ENCODE measurements around the gene AKAP8.

Gene AKAP8

DNA sequence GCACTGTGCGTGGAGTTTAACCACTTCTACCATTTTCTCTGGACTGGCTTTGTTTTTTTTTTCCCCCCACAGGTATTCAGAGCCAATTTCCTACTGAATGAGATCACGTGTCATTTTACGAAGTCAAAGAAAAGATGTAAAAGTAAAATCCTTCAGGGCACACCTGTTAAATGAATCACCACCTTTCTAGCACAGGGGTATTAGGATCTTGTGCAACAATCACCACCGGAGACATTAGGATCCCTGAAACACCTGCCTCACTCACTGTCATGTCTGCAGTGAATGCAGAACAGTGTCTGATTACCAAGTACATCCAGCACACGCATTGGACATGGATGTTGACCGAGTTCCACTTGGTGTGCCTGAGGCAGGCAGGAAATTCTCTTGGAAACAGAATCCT, 64.5 kb downstream of the AKAP8 start:
- no peak overlapping the region for H3K4me3 ChIP-seq (ENCODE audit: low read depth, low read length)
- in situ Hi-C loops (cut with HindIII; ENCODE audit: low sequenced_read_pairs): no loop called here
- TF ChIP-seq, protein P1, sequence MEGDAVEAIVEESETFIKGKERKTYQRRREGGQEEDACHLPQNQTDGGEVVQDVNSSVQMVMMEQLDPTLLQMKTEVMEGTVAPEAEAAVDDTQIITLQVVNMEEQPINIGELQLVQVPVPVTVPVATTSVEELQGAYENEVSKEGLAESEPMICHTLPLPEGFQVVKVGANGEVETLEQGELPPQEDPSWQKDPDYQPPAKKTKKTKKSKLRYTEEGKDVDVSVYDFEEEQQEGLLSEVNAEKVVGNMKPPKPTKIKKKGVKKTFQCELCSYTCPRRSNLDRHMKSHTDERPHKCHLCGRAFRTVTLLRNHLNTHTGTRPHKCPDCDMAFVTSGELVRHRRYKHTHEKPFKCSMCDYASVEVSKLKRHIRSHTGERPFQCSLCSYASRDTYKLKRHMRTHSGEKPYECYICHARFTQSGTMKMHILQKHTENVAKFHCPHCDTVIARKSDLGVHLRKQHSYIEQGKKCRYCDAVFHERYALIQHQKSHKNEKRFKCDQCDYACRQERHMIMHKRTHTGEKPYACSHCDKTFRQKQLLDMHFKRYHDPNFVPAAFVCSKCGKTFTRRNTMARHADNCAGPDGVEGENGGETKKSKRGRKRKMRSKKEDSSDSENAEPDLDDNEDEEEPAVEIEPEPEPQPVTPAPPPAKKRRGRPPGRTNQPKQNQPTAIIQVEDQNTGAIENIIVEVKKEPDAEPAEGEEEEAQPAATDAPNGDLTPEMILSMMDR (IDR thresholded peaks at IDR 0.05; ENCODE audit: low read depth, low read length): no peak
- no peak for DNase-seq (ENCODE audit: low read depth, low spot score)

DNA sequence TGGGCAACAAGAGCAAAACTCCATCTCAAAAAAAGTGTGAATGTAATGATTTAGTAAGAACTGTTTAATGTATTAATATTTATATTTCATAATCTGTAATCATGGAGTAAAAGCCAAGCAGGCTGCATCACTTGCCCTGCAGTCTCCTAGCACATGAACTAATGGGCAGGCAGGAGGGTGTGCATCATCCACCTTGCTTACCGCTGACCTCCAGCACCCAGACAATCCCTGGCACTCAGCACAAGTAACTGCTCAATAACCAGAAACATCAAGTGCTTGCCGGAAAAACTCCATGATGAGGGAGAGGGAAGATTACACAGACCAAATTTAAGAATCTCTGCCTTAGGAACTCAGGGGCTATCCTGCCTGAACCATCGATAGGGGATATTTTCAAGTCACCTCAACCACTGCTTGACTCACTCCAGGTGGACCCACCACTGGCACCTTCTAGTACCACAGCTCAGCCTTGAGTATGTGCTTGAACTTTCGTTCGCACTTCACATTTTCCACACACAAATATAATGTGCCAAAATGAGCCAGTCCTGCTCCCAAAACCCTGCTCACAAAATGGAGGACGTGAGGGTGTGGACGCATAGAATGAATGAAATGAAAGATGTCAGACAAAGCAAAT, 65.8 kb downstream of the AKAP8 start:
- no peak for DNase-seq (ENCODE audit: low read depth, low spot score)
- TF ChIP-seq, protein P1 (IDR thresholded peaks at IDR 0.05; ENCODE audit: low read depth, low read length): no peak
- no peak overlapping the region for H3K4me3 ChIP-seq (ENCODE audit: low read depth, low read length)
- in situ Hi-C loops (cut with HindIII; ENCODE audit: low sequenced_read_pairs): no loop called here

GRCh38 chr19:15307169-15307568, 72.4 kb downstream of the AKAP8 start:
- in situ Hi-C loops (cut with HindIII; ENCODE audit: low sequenced_read_pairs): no loop called here
- TF ChIP-seq, protein P1 (IDR thresholded peaks at IDR 0.05; ENCODE audit: low read depth, low read length): no peak
- no peak for DNase-seq (ENCODE audit: low read depth, low spot score)
- H3K4me3 ChIP-seq (ENCODE audit: low read depth, low read length): no peak overlapping the region

GRCh38 chr19:15305582-15306334, 73.8 kb downstream of the AKAP8 start:
- no peak for DNase-seq (ENCODE audit: low read depth, low spot score)
- H3K4me3 ChIP-seq (ENCODE audit: low read depth, low read length): no peak overlapping the region
- in situ Hi-C loops (cut with HindIII; ENCODE audit: low sequenced_read_pairs): no loop called here
- TF ChIP-seq, protein P1 (IDR thresholded peaks at IDR 0.05; ENCODE audit: low read depth, low read length): no peak

DNA sequence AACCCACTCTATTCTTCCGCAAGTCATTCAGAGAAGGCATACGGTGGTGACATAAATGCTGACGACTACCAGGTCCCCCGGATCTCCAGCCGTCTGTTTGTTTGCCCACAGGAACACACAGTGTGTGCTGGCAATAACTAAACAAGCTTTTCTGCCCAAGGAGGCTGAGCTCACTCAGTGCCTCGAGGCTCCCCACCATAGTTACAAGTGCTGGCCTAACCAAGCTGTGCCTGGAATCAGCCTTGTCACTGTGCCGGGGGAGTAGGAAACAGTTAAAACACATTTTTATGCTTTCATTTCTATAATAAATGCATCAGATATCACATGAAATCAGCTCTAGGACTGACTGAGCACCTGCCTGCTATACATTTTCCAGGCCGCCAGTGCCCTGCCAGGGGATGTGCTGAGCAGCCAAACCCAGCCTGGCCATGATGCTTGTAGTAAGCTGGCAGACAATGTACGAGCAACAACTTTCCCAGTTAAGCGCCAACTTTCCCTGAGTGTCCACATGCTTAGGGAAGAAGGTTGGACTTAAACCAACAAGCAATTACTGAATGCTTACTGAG, 75.4 kb downstream of the AKAP8 start:
- H3K4me3 ChIP-seq (ENCODE audit: low read depth, low read length): no peak overlapping the region
- TF ChIP-seq, protein P1 (IDR thresholded peaks at IDR 0.05; ENCODE audit: low read depth, low read length): no peak
- in situ Hi-C loops (cut with HindIII; ENCODE audit: low sequenced_read_pairs): no loop called here
- peak; percentile 38 for DNase-seq (ENCODE audit: low read depth, low spot score)
